Measurements from ENCODE around the gene PIAS4.
"Not testable (repeated sequence)": the region's sequence is repeated elsewhere in the genome, so short reads cannot be mapped to it uniquely, and the experiment has no call there.

Gene PIAS4

GRCh38 chr19:3964256-3965194, 43.0 kb upstream of the PIAS4 start:
- H3K4me3 ChIP-seq (ENCODE audit: low read depth, low read length), result no peak overlapping the region
- no peak for TF ChIP-seq CTCF (IDR thresholded peaks at IDR 0.05; ENCODE audit: insufficient read depth, low read depth, low read length, missing control alignments)
- no peak for DNase-seq (ENCODE audit: low read depth)

GRCh38 chr19:3966051-3967017, 41.2 kb upstream of the PIAS4 start:
- no peak overlapping the region for H3K4me3 ChIP-seq (ENCODE audit: low read depth, low read length)
- no peak for TF ChIP-seq CTCF (IDR thresholded peaks at IDR 0.05; ENCODE audit: insufficient read depth, low read depth, low read length, missing control alignments)
- DNase-seq (ENCODE audit: low read depth), result no peak

GRCh38 chr19:3967983-3968382, 39.6 kb upstream of the PIAS4 start:
- not testable (repeated sequence) for DNase-seq (ENCODE audit: low read depth); H3K4me3 ChIP-seq (ENCODE audit: low read depth, low read length)

- DNase-seq (ENCODE audit: low read depth), result no peak
- no peak for TF ChIP-seq CTCF (IDR thresholded peaks at IDR 0.05; ENCODE audit: insufficient read depth, low read depth, low read length, missing control alignments)
- H3K4me3 ChIP-seq (ENCODE audit: low read depth, low read length), result no peak overlapping the region
These were observed 38.7 kb upstream of the PIAS4 start for GRCh38 chr19:3968556-3969434.

- no peak for TF ChIP-seq CTCF (IDR thresholded peaks at IDR 0.05; ENCODE audit: insufficient read depth, low read depth, low read length, missing control alignments)
- DNase-seq (ENCODE audit: low read depth), result no peak
These were observed 37.9 kb upstream of the PIAS4 start for GRCh38 chr19:3969435-3970312.

GRCh38 chr19:3970313-3970807, 37.2 kb upstream of the PIAS4 start:
- no peak for TF ChIP-seq CTCF (IDR thresholded peaks at IDR 0.05; ENCODE audit: insufficient read depth, low read depth, low read length, missing control alignments)
- H3K4me3 ChIP-seq (ENCODE audit: low read depth, low read length), result peak overlapping the region; percentile 82
- no peak for DNase-seq (ENCODE audit: low read depth)

More at GRCh38 chr19:3969435-3970312, 37.9 kb upstream of the PIAS4 start:
- H3K4me3 ChIP-seq (ENCODE audit: low read depth, low read length), result peak overlapping the region; percentile 82
